C4-2B (cell line): ENCODE measurements around the gene GIPR.
"Not testable (repeated sequence)": the region's sequence is repeated elsewhere in the genome, so short reads cannot be mapped to it uniquely, and the experiment has no call there.

Experiments
- H3K27ac ChIP-seq: fragments of 450-650 bp; 2 replicates; pipeline ENCODE4 v1.5.1; 2017
- CTCF ChIP-seq: fragments of 450-650 bp; conservative IDR thresholded peaks from 2 replicates; pipeline ENCODE4 v1.5.1; 2017; ENCODE audit warnings: mild to moderate bottlenecking
- ZFX ChIP-seq: fragments of 450-650 bp; IDR thresholded peaks from 2 replicates; pipeline ENCODE4 v1.6.1; 2017

The GIPR gene

GRCh38 chr19:45667620-45668341, at the start of gene GIPR:
Gene GIPR (plus strand): TSS chr19:45668221. CDS start chr19:45669521, 1,300 bp downstream.
- no peak within 1 kb of the TSS for H3K27ac ChIP-seq
- no peak for TF ChIP-seq CTCF
- TF ChIP-seq ZFX, result no peak

- H3K27ac ChIP-seq, result no peak overlapping the region
- TF ChIP-seq ZFX, result no peak
- no peak for TF ChIP-seq CTCF
Observed at GRCh38 chr19:45621389-45621788, 46.6 kb upstream of the GIPR start.

- no peak overlapping the region for H3K27ac ChIP-seq
- TF ChIP-seq CTCF (no peak), ZFX (no peak)
Observed at GRCh38 chr19:45621976-45622503, 46.0 kb upstream of the GIPR start.

- no peak overlapping the region for H3K27ac ChIP-seq
- TF ChIP-seq ZFX, result no peak
- no peak for TF ChIP-seq CTCF
Observed at GRCh38 chr19:45623984-45624383, 44.0 kb upstream of the GIPR start.

GRCh38 chr19:45628219-45628618, 39.8 kb upstream of the GIPR start:
- not testable (repeated sequence) for H3K27ac ChIP-seq

- no peak overlapping the region for H3K27ac ChIP-seq
Observed at GRCh38 chr19:45629704-45630103, 38.3 kb upstream of the GIPR start.

GRCh38 chr19:45630463-45630862, 37.6 kb upstream of the GIPR start:
- TF ChIP-seq CTCF (no peak), ZFX (no peak)
- no peak overlapping the region for H3K27ac ChIP-seq

More at GRCh38 chr19:45629704-45630103, 38.3 kb upstream of the GIPR start:
- TF ChIP-seq CTCF (no peak), ZFX (no peak)
